Fibroblast of lung (primary cell): ENCODE data around the gene SSH2. TPM values are rescaled to one million over a fixed set of nuclear protein-coding genes. Genes with fewer than 3 reads are reported as not detected.

ENCODE experiments used
- DNase-seq, 2 donors: peaks; one replicate each; pipeline versions ENCODE4 v3.0.0 to v3.0.0-alpha.2; 2010; ENCODE audit warnings: low read depth in 2 of 2
- H2AFZ ChIP-seq: 2 replicates; pipeline ENCODE4 v1.5.1; 2012; ENCODE audit warnings: low read length, control low read depth, inconsistent platforms
- H3K27ac ChIP-seq: 2 replicates; pipeline ENCODE4 v1.5.1; 2011; ENCODE audit warnings: low read length, control low read depth; ENCODE audit not compliant: insufficient read depth
- H3K27me3 ChIP-seq: 2 replicates; pipeline ENCODE4 v1.5.1; 2011; ENCODE audit warnings: mild to moderate bottlenecking, low read length; ENCODE audit not compliant: control insufficient read depth, insufficient read depth
- H3K36me3 ChIP-seq: 2 replicates; pipeline ENCODE4 v1.5.1; 2011; ENCODE audit warnings: low read length; ENCODE audit not compliant: control insufficient read depth, insufficient read depth
- H3K4me1 ChIP-seq: 2 replicates; pipeline ENCODE4 v1.5.1; 2011; ENCODE audit warnings: low read length; ENCODE audit not compliant: control insufficient read depth, insufficient read depth; ENCODE audit errors: extremely low read depth
- H3K4me2 ChIP-seq: 2 replicates; pipeline ENCODE4 v1.5.1; 2011; ENCODE audit warnings: low read length, control low read depth; ENCODE audit not compliant: insufficient read depth; ENCODE audit errors: extremely low read depth
- H3K4me3 ChIP-seq, 4 experiments: fragments of 200-600 bp in 1 of 4; sonication (generic) in 1 of 4; replicated peaks in 1 of 4; 2 replicates each; pipeline ENCODE4 v1.5.1; 2011 to 2016; ENCODE audit warnings: low read length in 4 of 4, low read depth in 3 of 4, mild to moderate bottlenecking in 3 of 4, control low read depth in 2 of 4, inconsistent platforms in 1 of 4, mixed read lengths in 1 of 4; ENCODE audit not compliant: insufficient read depth in 1 of 4; ENCODE audit errors: control extremely low read depth in 1 of 4
- H3K79me2 ChIP-seq: 2 replicates; pipeline ENCODE4 v1.5.1; 2012; ENCODE audit warnings: mild to moderate bottlenecking, low read length, inconsistent platforms; ENCODE audit not compliant: control insufficient read depth, insufficient read depth
- H3K9ac ChIP-seq: 2 replicates; pipeline ENCODE4 v1.5.1; 2011; ENCODE audit warnings: mild to moderate bottlenecking, low read length, control low read depth; ENCODE audit not compliant: insufficient read depth
- H3K9me3 ChIP-seq: 2 replicates; pipeline ENCODE4 v1.5.1; 2012; ENCODE audit warnings: low read depth, low read length; ENCODE audit not compliant: control insufficient read depth, insufficient read depth
- H4K20me1 ChIP-seq: 2 replicates; pipeline ENCODE4 v1.5.1; 2011; ENCODE audit warnings: low read length; ENCODE audit not compliant: control insufficient read depth, insufficient read depth; ENCODE audit errors: extremely low read depth
- EZH2 ChIP-seq: IDR thresholded peaks from 2 replicates; pipeline ENCODE4 v1.5.1; 2012; ENCODE audit warnings: low read length, control low read depth, mild to moderate bottlenecking; ENCODE audit errors: missing control alignments
- polyA plus RNA-seq, 2 donors: library from polyadenylated mRNA; depleted of rRNA in 1 of 2; stranded (reverse) in 1 of 2; unstranded in 1 of 2; fragments of >200 nt; gene quantifications; 2 replicates each; pipeline ENCODE4 v1.2.1, GENCODE V29; 2011 to 2012; ENCODE audit warnings: missing spikeins in 1 of 2
- total RNA-seq: library from RNA; depleted of rRNA; stranded (reverse); fragments of >200 nt; gene quantifications from 2 replicates; pipeline ENCODE4 v1.2.1, GENCODE V29; 2014
- TF ChIP-seq, protein P1 (sequence below), 2 donors: IDR thresholded peaks in 1 of 2; conservative IDR thresholded peaks in 1 of 2; 1 replicate in 1 of 2; 2 replicates in 1 of 2; pipeline ENCODE4 v1.5.1; 2011 to 2012; ENCODE audit warnings: low read length in 2 of 2, control low read depth in 1 of 2, inconsistent platforms in 1 of 2, low read depth in 1 of 2, mild to moderate bottlenecking in 1 of 2

Gene SSH2
- total and polyA plus RNA-seq, 2 donors (not counting 1 experiment from before 2014, with no cell fraction given) = 21.0 to 30.2 TPM

DNA sequence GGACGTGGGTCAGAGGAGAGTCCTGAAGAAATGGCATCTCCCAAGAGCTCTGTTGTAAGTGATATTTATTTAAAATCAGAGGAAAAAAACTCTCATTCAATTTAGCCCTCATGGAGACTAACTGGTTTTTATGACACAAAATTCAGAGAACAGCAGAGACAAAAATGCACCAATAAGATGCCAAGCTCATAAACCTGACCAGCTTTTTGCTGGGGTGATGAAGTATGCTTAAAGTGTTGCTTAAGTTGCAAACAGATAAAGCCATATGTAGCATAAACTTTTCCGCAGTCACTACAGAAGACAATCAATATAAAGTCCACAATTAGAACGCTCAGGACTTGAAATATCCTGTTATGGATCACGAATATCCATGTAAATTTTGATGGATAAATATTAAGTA lies 183.4 kb downstream of the SSH2 start:
- Histone ChIP-seq H3K4me3 (no peak overlapping the region), H3K9me3 (no peaks in the 10 kb centered on the region), H3K27ac (no peak overlapping the region), H3K36me3 (no peaks in the 10 kb centered on the region), H3K79me2 (no peaks in the 10 kb centered on the region), H3K9ac (no peak overlapping the region), H3K4me1 (peaks cover 3% of the 10 kb centered on the region), H3K27me3 (no peaks in the 10 kb centered on the region), H2AFZ (no peak overlapping the region), H3K4me2 (no peak overlapping the region), H4K20me1 (no peaks in the 10 kb centered on the region)
- no peak for DNase-seq
- TF ChIP-seq, protein P1, sequence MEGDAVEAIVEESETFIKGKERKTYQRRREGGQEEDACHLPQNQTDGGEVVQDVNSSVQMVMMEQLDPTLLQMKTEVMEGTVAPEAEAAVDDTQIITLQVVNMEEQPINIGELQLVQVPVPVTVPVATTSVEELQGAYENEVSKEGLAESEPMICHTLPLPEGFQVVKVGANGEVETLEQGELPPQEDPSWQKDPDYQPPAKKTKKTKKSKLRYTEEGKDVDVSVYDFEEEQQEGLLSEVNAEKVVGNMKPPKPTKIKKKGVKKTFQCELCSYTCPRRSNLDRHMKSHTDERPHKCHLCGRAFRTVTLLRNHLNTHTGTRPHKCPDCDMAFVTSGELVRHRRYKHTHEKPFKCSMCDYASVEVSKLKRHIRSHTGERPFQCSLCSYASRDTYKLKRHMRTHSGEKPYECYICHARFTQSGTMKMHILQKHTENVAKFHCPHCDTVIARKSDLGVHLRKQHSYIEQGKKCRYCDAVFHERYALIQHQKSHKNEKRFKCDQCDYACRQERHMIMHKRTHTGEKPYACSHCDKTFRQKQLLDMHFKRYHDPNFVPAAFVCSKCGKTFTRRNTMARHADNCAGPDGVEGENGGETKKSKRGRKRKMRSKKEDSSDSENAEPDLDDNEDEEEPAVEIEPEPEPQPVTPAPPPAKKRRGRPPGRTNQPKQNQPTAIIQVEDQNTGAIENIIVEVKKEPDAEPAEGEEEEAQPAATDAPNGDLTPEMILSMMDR (conservative IDR thresholded peaks at IDR 0.05 in 1 of 2, IDR thresholded peaks at IDR 0.05 in 1 of 2; ENCODE audit: low read depth in 1 of 2, low read length in 2 of 2) = no peak
- no peak for TF ChIP-seq EZH2

DNA sequence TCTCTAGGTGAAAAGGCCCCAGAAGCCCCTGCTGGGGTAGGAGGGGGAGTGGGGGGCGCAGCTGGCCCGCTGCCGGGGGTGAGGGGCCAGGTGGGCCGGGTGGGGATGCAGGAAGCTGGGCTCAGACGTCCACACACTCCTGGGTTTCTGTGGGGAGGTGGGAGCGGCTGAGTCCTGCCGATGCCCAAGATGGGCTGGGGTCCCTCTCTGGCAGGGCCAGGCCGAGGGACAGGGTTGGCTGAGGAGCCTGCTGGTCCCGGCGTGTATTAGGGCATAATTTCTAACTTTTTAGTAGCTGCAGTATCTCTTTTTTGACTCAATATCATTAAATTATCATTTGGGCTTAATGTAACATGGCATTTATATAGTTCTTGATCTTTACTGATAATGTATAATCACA lies 185.9 kb downstream of the SSH2 start:
- H3K27me3 ChIP-seq = no peaks in the 10 kb centered on the region

DNA sequence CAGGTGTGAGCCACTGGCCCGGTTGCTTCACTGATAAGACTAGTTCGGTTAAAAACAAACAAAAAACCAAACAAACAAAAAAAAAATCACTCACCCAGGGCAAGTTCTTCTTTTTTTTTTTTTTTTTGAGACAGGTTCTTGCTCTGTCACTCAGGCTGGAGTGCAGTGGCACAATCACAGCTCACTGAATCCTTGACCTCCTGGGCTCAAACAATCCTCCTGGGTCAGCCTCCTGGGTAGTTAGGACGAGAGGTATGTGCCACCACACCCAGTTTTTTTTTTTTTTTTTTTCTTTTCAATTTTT lies 187.9 kb downstream of the SSH2 start:
- TF ChIP-seq EZH2 = no peak
- TF ChIP-seq, protein P1 (conservative IDR thresholded peaks at IDR 0.05 in 1 of 2, IDR thresholded peaks at IDR 0.05 in 1 of 2; ENCODE audit: low read depth in 1 of 2, low read length in 2 of 2) = no peak
- H3K27ac ChIP-seq = no peak overlapping the region

More for the DNA sequence above, 185.9 kb downstream of the SSH2 start:
- no peak for DNase-seq
- Histone ChIP-seq H3K79me2 (no peaks in the 10 kb centered on the region), H3K9me3 (no peaks in the 10 kb centered on the region), H2AFZ (no peak overlapping the region), H3K4me1 (peaks cover 3% of the 10 kb centered on the region), H3K4me3 (no peak overlapping the region), H3K4me2 (no peak overlapping the region), H3K9ac (no peak overlapping the region), H3K36me3 (no peaks in the 10 kb centered on the region), H4K20me1 (no peaks in the 10 kb centered on the region), H3K27ac (no peak overlapping the region)
- no peak for TF ChIP-seq EZH2
- TF ChIP-seq, protein P1 (conservative IDR thresholded peaks at IDR 0.05 in 1 of 2, IDR thresholded peaks at IDR 0.05 in 1 of 2; ENCODE audit: low read depth in 1 of 2, low read length in 2 of 2) = no peak

More for the DNA sequence above, 187.9 kb downstream of the SSH2 start:
- H3K9ac ChIP-seq = no peak overlapping the region
- H3K79me2 ChIP-seq = no peaks in the 10 kb centered on the region
- no peak overlapping the region for H3K4me3 ChIP-seq
- no peaks in the 10 kb centered on the region for H4K20me1 ChIP-seq
- H3K4me1 ChIP-seq = peaks cover 3% of the 10 kb centered on the region
- H3K4me2 ChIP-seq = no peak overlapping the region
- H2AFZ ChIP-seq = no peak overlapping the region
- H3K9me3 ChIP-seq = no peaks in the 10 kb centered on the region
- DNase-seq = no peak
- H3K36me3 ChIP-seq = no peaks in the 10 kb centered on the region
- H3K27me3 ChIP-seq = no peaks in the 10 kb centered on the region
